Measurements from ENCODE around the gene SON. TPM values are rescaled to one million over a fixed set of nuclear protein-coding genes. Genes with fewer than 3 reads are reported as not detected.

Gene SON
- total and polyA plus RNA-seq, 2 of the 4 experiments (the other 2 are of a cell fraction): 81.6 to 146 TPM

DNA sequence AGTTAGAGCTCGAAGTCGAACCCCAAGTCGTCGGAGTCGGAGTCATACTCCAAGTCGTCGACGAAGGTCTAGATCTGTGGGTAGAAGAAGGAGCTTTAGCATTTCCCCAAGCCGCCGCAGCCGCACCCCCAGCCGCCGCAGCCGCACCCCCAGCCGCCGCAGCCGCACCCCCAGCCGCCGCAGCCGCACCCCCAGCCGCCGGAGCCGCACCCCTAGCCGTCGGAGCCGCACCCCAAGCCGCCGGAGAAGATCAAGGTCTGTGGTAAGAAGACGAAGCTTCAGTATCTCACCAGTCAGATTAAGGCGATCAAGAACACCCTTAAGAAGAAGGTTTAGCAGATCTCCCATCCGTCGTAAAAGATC is 12.1 kb downstream of the SON start:
- Histone ChIP-seq H3K18ac (ENCODE audit: low read depth, low read length) (no peak overlapping the region), H3K4me1 (ENCODE audit: control insufficient read depth, insufficient read depth, low read length) (peaks cover 2% of the 10 kb centered on the region; the same call in 1 of the 2 replicates), H4K5ac (ENCODE audit: low read depth, low read length) (no peak overlapping the region), H3K4me3 (ENCODE audit: insufficient read depth, low read depth, low read length) (no peak overlapping the region), H3K9ac (ENCODE audit: low read depth, low read length) (no peak overlapping the region), H2BK15ac (ENCODE audit: low read depth, low read length) (no peak overlapping the region), H3K14ac (replicated peaks; ENCODE audit: low read depth, low read length) (no peak overlapping the region), H3K27me3 (ENCODE audit: control insufficient read depth, insufficient read depth, low read length) (no peaks in the 10 kb centered on the region), H2AFZ (replicated peaks; ENCODE audit: low read length, poor library complexity) (no peak overlapping the region), H2AK5ac (ENCODE audit: low read depth, low read length) (no peak overlapping the region), H3K4me2 (ENCODE audit: low read depth, low read length) (no peak overlapping the region), H4K91ac (ENCODE audit: insufficient read depth, low read depth, low read length) (no peak overlapping the region), H2BK5ac (ENCODE audit: low read depth, low read length, poor library complexity, severe bottlenecking) (no peak overlapping the region), H2AK9ac (replicated peaks; ENCODE audit: low read depth, low read length, poor library complexity) (no peak overlapping the region), H3K27ac (ENCODE audit: insufficient read depth, low read length) (no peak overlapping the region), H3K9me1 (ENCODE audit: insufficient read depth, low read length) (peaks cover 19% of the 10 kb centered on the region), H4K20me1 (ENCODE audit: insufficient read depth, low read length) (peaks cover 99% of the 10 kb centered on the region), H3K23ac (ENCODE audit: low read depth, low read length) (no peak overlapping the region), H3K56ac (ENCODE audit: extremely low read depth, insufficient read depth, low read length) (no peak overlapping the region), H3K36me3 (ENCODE audit: control insufficient read depth, insufficient read depth, low read length) (peaks cover 74% of the 10 kb centered on the region), H3K4ac (ENCODE audit: low read depth, low read length) (no peak overlapping the region), H2BK20ac (ENCODE audit: low read depth, low read length) (no peak overlapping the region), H2BK120ac (ENCODE audit: low read depth, low read length) (no peak overlapping the region), H3K9me3 (ENCODE audit: control insufficient read depth, insufficient read depth, low read length) (no peaks in the 10 kb centered on the region), H4K8ac (ENCODE audit: low read depth in 2 of 2, low read length in 2 of 2) (no peak overlapping the region), H3K79me1 (ENCODE audit: low read depth in 1 of 2, low read length in 2 of 2) (peaks cover 45 to 79% of the 10 kb centered on the region in 2 experiments)
- 100% methylated on average over 3 of the region's 32 CpGs; no CpG with 5 or more reads in 1 of the 2 experiments for WGBS, 2 experiments (ENCODE audit: extremely low coverage in 2 of 2, insufficient read length in 1 of 2)
- BruUV-seq (replicated peaks): no TSS peak
- CTCF ChIA-PET: no interaction called here
- no peak for DNase-seq
- in situ Hi-C loops (cut with MboI; ENCODE audit: low sequenced_read_pairs): no loop called here
- TF ChIP-seq RCOR1 (IDR thresholded peaks at IDR 0.05; ENCODE audit: insufficient replicate concordance, low read length) (no peak), POLR2A (IDR thresholded peaks at IDR 0.05; ENCODE audit: low read depth, low read length) (no peak), RAD21 (IDR thresholded peaks at IDR 0.05; ENCODE audit: low read length) (no peak), NFE2L2 (IDR thresholded peaks at IDR 0.05; ENCODE audit: low read depth, low read length) (no peak), SMC3 (IDR thresholded peaks at IDR 0.05; ENCODE audit: low read depth, low read length) (no peak), CHD1 (IDR thresholded peaks at IDR 0.05; ENCODE audit: low read depth, low read length) (no peak), CEBPB (IDR thresholded peaks at IDR 0.05; ENCODE audit: low read depth, low read length) (no peak), CTCF (conservative IDR thresholded peaks at IDR 0.05; ENCODE audit: low read depth, low read length) (no peak), FOS (IDR thresholded peaks at IDR 0.05; ENCODE audit: low read depth, low read length) (no peak), MAZ (IDR thresholded peaks at IDR 0.05; ENCODE audit: borderline replicate concordance, low read depth, low read length) (no peak), ELK1 (IDR thresholded peaks at IDR 0.05; ENCODE audit: borderline replicate concordance, low read depth, low read length) (no peak), MAFK (IDR thresholded peaks at IDR 0.05; ENCODE audit: low read depth, low read length) (no peak), RFX5 (IDR thresholded peaks at IDR 0.05; ENCODE audit: low read depth, low read length) (no peak), MXI1 (IDR thresholded peaks at IDR 0.05; ENCODE audit: borderline replicate concordance, low read depth, low read length) (no peak), BHLHE40 (IDR thresholded peaks at IDR 0.05; ENCODE audit: low read depth, low read length) (no peak), USF2 (IDR thresholded peaks at IDR 0.05; ENCODE audit: low read depth, low read length) (no peak)
- ATAC-seq (ENCODE audit: low read depth): no peak
- POLR2A ChIA-PET (ENCODE audit: unreplicated experiment): no interaction called here
- intact Hi-C loops (cut with micrococcal nuclease): no loop called here
- dilution Hi-C loops (cut with HindIII; ENCODE audit: low sequenced_read_pairs, unreplicated experiment): no loop called here

Data from IMR-90 (cell line).